OCI-LY1 (cell line): ENCODE measurements around the gene MPZL1.

ENCODE experiments used
- H2AFZ ChIP-seq: fragments of 200-600 bp; sonication (generic), shearing (Covaris generic); 2 replicates; pipeline ENCODE4 v1.6.0; 2014; ENCODE audit warnings: antibody characterized with exemption, mild to moderate bottlenecking, low read length
- H3F3A ChIP-seq: fragments of 200-600 bp; sonication (generic), shearing (Covaris generic); 2 replicates; pipeline ENCODE4 v1.6.0; 2014; ENCODE audit warnings: mild to moderate bottlenecking, antibody characterized with exemption, low read length, moderate library complexity; ENCODE audit not compliant: insufficient read depth
- H3K27ac ChIP-seq: fragments of 200-600 bp; sonication (generic); 2 replicates; pipeline ENCODE4 v1.5.1; 2014; ENCODE audit warnings: low read length, mixed run types, mild to moderate bottlenecking, low read depth; ENCODE audit not compliant: poor library complexity, severe bottlenecking
- H3K27me3 ChIP-seq: fragments of 200-600 bp; sonication (generic); 2 replicates; pipeline ENCODE4 v1.6.0; 2014; ENCODE audit warnings: antibody characterized with exemption, mild to moderate bottlenecking, low read length, moderate library complexity; ENCODE audit not compliant: insufficient read depth
- H3K36me3 ChIP-seq: fragments of 200-600 bp; sonication (generic); 2 replicates; pipeline ENCODE4 v1.6.1; 2014; ENCODE audit warnings: mild to moderate bottlenecking, antibody characterized with exemption, low read length, moderate library complexity, mixed read lengths; ENCODE audit not compliant: insufficient read depth
- H3K4me1 ChIP-seq: fragments of 200-600 bp; sonication (generic); 2 replicates; pipeline ENCODE4 v1.5.1; 2014; ENCODE audit warnings: mild to moderate bottlenecking, low read length, moderate library complexity; ENCODE audit not compliant: insufficient read depth, severe bottlenecking
- H3K4me2 ChIP-seq: fragments of 200-600 bp; sonication (generic), shearing (Covaris generic); 2 replicates; pipeline ENCODE4 v1.6.1; 2014; ENCODE audit warnings: low read length
- H3K4me3 ChIP-seq: fragments of 200-600 bp; sonication (generic); 2 replicates; pipeline ENCODE4 v1.5.1; 2014; ENCODE audit warnings: low read length, low read depth, mild to moderate bottlenecking, mixed read lengths; ENCODE audit not compliant: poor library complexity, severe bottlenecking
- H3K79me2 ChIP-seq: fragments of 200-600 bp; shearing (Covaris generic); 2 replicates; pipeline ENCODE4 v1.6.1; 2016; ENCODE audit warnings: mixed run types, low read length, mixed read lengths; ENCODE audit not compliant: insufficient read depth
- H3K9ac ChIP-seq: fragments of 200-600 bp; sonication (generic), shearing (Covaris generic); 2 replicates; pipeline ENCODE4 v1.6.1; 2014; ENCODE audit warnings: mild to moderate bottlenecking, low read length, mixed read lengths
- H3K9me2 ChIP-seq: fragments of 200-600 bp; sonication (generic), shearing (Covaris generic); 2 replicates; pipeline ENCODE4 v1.6.1; 2014; ENCODE audit warnings: low read depth, mild to moderate bottlenecking, low read length, mixed read lengths
- H3K9me3 ChIP-seq: fragments of 200-600 bp; shearing (Covaris generic); 2 replicates; pipeline ENCODE4 v1.6.1; 2014; ENCODE audit warnings: low read length, mixed read lengths
- H4K20me1 ChIP-seq: fragments of 200-600 bp; sonication (generic), shearing (Covaris generic); 2 replicates; pipeline ENCODE4 v1.6.0; 2016; ENCODE audit warnings: mild to moderate bottlenecking, low read length; ENCODE audit not compliant: insufficient read depth
- CTCF ChIP-seq: fragments of 200-600 bp; sonication (generic), shearing (Covaris generic); IDR thresholded peaks from 2 replicates; pipeline ENCODE4 v1.5.1; 2017; ENCODE audit warnings: mild to moderate bottlenecking, antibody characterized with exemption, low read length, moderate library complexity, mixed read lengths
- EZH2 ChIP-seq: fragments of 200-600 bp; sonication (generic), shearing (Covaris generic); IDR thresholded peaks from 2 replicates; pipeline ENCODE4 v1.8.0; 2017; ENCODE audit warnings: borderline replicate concordance, mixed run types, mild to moderate bottlenecking, antibody characterized with exemption, low read length, moderate library complexity, mixed read lengths

Gene MPZL1

GRCh38 chr1:167819849-167820683 is 98.3 kb downstream of the MPZL1 start:
- no peak overlapping the region for H3K27ac ChIP-seq

GRCh38 chr1:167820684-167821355 is 99.0 kb downstream of the MPZL1 start:
- H3K4me3 ChIP-seq = no peak overlapping the region
- no peak overlapping the region for H3K9ac ChIP-seq
- H3K27ac ChIP-seq = no peak overlapping the region
- no peak overlapping the region for H3K4me2 ChIP-seq
- no peaks in the 10 kb centered on the region for H3K36me3 ChIP-seq
- no peak for TF ChIP-seq EZH2
- TF ChIP-seq CTCF = no peak
- peaks cover 3% of the 10 kb centered on the region for H3K4me1 ChIP-seq
- no peaks in the 10 kb centered on the region for H3K27me3 ChIP-seq
- H3K9me2 ChIP-seq = no peaks in the 10 kb centered on the region
- no peak overlapping the region for H2AFZ ChIP-seq
- H3K79me2 ChIP-seq = no peaks in the 10 kb centered on the region
- H3F3A ChIP-seq = no peaks in the 10 kb centered on the region
- no peaks in the 10 kb centered on the region for H4K20me1 ChIP-seq
- H3K9me3 ChIP-seq = peaks cover under 1% of the 10 kb centered on the region; the same call in 1 of the 2 replicates

More at GRCh38 chr1:167819849-167820683, 98.3 kb downstream of the MPZL1 start:
- Histone ChIP-seq H3K4me2 (peak overlapping the region; percentile 63), H4K20me1 (no peaks in the 10 kb centered on the region), H3K79me2 (no peaks in the 10 kb centered on the region), H3K27me3 (no peaks in the 10 kb centered on the region; the same call in 1 of the 2 replicates), H3K36me3 (no peaks in the 10 kb centered on the region; the same call in 1 of the 2 replicates), H3K9me3 (peaks cover 8% of the 10 kb centered on the region; the same call in 1 of the 2 replicates), H3K9me2 (no peaks in the 10 kb centered on the region), H3K4me3 (peak overlapping the region; percentile 51), H2AFZ (no peak overlapping the region), H3K4me1 (peaks cover 3% of the 10 kb centered on the region), H3F3A (no peaks in the 10 kb centered on the region), H3K9ac (peak overlapping the region; percentile 46; the same call in 1 of the 2 replicates)
- no peak for TF ChIP-seq CTCF
- no peak for TF ChIP-seq EZH2

- no peaks in the 10 kb centered on the region for H3K27me3 ChIP-seq
- no peaks in the 10 kb centered on the region for H3K79me2 ChIP-seq
- no peak overlapping the region for H3K4me2 ChIP-seq
- peaks cover 3% of the 10 kb centered on the region for H3K4me1 ChIP-seq
- H4K20me1 ChIP-seq = no peaks in the 10 kb centered on the region
- H3F3A ChIP-seq = no peaks in the 10 kb centered on the region
- H3K9me3 ChIP-seq = no peaks in the 10 kb centered on the region
- H3K36me3 ChIP-seq = no peaks in the 10 kb centered on the region
- H3K9me2 ChIP-seq = no peaks in the 10 kb centered on the region
- no peak overlapping the region for H3K4me3 ChIP-seq
- no peak overlapping the region for H3K9ac ChIP-seq
- TF ChIP-seq EZH2 (no peak), CTCF (no peak)
- no peak overlapping the region for H3K27ac ChIP-seq
- H2AFZ ChIP-seq = no peak overlapping the region
Measured at GRCh38 chr1:167821356-167821685, 99.5 kb downstream of the MPZL1 start.
